HL-60/S4 treated with retinoic acid at 250 ng/mL for 4 days and 3 days (cell line): ENCODE measurements around the gene CD7.
"Not testable (repeated sequence)": the region's sequence is repeated elsewhere in the genome, so short reads cannot be mapped to it uniquely, and the experiment has no call there.

Source experiments
- in situ Hi-C: fragments of 300-500 bp; cut with MboI; formaldehyde crosslinking; loops from 2 replicates; pipeline ENCODE4 v1.7.0; 2022; ENCODE audit warnings: low sequenced_read_pairs

The CD7 gene

GRCh38 chr17:82317394-82318168 lies at the start of gene CD7:
CD7 (minus strand) TSS chr17:82317608; CDS start chr17:82317495, 113 bp downstream.
- in situ Hi-C loops, result no loop called here

DNA sequence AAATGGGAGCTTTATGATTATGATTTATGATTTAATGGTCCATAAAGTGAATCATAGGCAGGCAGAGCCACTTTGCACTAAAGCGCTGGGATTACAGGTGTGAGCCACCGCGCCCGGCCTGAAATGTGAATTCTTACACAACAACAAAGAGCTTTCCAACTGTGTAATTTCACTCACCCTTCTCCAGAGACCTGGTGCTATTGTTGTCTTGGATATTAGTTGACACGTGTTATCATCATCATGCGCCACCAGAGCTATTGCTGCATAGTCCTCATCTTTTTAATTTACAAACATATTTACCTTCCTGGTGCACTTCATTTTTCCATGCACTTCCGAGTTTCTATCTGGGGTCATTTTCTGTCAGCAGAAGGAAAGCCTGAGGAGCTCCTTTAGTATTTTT lies 49.3 kb upstream of the CD7 start:
- in situ Hi-C loops, result no loop called here

DNA sequence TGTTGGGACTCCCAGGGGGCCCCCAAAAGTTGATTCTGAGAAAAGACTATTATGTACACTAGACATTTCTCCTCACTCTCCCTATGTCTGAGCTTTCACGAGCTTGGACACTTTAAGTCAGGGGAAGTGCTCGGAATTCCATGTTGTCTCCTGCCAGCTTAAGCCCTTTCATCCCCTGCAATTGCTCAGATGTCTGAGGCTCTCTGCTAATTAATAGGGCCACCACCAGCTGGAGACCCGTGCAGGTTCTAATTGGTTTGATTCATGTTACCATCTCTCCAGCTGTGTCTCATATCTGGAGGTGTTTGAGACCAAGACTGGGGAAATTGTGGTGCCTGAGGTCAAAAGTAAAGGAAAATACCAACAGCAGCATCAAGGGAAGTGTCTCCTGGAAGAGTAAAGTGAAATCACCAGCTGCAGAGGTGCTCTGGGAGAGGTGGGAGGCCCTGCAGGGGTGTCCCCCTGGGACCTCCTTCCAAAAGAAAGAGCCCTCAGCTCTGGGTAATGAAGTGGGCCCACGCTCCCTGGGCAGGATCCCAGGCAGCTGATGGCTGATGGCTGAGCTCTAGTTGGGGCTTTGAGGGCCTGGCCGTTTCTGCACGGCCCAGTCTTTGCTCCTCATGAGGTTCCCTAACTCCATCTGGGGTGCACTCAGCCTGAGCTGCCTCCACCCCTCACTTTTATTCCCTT lies 48.3 kb upstream of the CD7 start:
- in situ Hi-C loops, result no loop called here

GRCh38 chr17:82361885-82362633 lies 44.7 kb upstream of the CD7 start:
- in situ Hi-C loops, result no loop called here

DNA sequence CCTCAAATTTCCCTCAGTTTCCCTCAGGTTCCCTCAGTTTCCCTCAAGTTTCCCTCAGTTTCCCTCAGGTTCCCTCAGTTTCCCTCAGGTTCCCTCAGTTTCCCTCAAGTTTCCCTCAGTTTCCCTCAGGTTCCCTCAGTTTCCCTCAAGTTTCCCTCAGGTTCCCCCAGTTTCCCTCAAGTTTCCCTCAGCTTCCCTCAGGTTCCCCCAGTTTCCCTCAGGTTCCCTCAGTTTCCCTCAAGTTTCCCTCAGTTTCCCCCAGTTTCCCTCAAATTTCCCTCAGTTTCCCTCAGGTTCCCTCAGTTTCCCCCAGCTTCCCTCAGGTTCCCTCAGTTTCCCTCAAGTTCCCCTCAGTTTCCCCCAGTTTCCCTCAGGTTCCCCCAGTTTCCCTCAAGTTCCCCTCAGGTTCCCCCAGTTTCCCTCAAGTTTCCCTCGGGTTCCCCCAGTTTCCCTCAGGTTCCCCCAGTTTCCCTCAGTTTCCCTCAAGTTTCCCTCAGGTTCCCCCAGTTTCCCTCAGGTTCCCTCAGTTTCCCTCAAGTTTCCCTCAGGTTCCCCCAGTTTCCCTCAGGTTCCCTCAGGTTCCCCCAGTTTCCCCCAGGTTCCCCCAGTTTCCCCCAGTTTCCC lies 42.2 kb upstream of the CD7 start:
- in situ Hi-C loops, result not testable (repeated sequence)

DNA sequence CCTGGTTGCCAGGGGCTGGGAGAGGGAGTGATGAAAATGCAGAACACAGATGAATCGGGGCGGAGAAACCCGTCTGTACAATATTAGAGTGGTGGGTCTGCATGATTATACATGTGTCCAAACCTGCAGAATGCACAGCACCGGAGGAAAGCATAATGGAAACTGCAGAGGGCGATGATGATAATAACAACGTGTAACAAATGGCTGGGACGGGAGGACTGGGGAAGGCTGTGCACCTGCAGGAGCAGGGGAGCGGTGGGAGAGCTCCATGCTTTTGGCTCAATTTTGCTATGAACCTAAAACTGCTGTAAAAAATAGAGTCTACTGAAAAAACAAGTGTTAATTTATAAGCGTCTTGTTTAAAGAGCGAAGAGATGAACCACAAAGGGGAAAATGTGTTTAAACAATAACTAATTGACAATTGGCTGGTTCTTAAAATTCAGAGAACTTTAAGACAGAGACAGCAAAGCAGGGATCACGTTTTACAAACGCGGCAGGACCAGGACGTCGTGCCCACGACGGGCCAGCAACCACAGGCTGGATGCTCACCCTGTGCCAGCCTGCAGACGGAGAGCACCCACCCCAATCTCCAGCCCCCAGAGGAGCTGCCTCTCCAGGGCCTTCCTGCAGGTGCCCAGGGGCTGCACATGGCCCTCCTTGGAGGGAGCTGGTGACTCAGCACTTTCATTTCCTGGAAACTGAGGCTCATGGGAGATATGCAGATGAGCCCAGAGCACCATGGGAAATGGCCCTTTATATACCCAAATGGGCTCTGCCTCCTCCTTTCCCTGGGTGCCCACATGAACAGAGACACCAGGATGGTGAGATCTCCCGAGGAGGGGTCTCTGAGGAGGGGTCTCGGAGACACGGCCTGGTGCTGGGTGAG lies 41.3 kb upstream of the CD7 start, which contains the start of gene TEX19:
Gene TEX19 (plus strand): TSS at position 783 of the 886 bp plus-strand sequence. CDS start 2,904 bp downstream, outside the sequence.
- in situ Hi-C loops, result no loop called here

DNA sequence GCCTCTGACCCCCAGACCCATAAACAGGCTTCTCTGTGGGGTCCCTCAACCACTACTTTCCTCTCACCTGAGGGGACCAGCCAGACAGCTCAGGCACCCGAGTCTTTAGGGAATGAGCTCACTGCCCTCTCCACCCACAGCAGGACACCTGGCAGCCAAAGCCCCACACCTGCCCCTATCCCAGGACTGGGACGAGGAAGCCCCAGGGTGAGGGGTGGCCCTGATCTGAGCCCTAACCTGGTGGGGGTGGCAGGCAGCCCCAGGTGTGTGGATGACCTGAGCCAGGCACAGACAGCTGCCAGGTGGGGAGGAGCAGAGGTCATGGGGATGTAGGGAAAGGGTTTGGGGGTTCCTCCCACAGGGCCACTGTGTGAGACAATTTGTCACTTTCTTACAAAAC lies 40.0 kb upstream of the CD7 start:
- in situ Hi-C loops, result no loop called here

DNA sequence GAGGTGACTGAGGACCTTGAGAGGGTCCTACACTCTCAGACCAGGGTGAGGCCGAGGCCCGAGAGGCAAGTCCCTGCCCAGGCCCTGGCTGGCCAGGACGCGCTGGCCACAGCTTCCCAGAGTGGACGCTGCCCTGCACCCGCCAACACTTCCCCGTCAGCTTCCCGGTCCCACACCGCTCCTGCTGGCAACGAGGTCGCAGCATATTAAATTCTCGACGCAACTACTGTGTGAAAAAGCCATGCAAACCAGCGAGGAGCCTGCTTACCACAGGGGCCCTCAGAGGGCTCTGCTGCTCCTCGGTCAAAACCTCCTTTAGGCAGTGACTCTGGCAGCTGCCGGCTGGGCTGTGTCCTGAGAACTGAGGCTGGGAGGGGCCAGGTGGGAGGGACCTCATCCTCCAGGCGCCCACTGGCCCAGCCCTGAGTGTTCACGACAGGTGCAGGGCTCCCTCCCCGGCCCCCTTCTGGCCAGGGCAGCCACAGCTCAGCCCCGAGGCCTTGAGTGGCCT lies 39.5 kb upstream of the CD7 start:
- in situ Hi-C loops, result no loop called here

DNA sequence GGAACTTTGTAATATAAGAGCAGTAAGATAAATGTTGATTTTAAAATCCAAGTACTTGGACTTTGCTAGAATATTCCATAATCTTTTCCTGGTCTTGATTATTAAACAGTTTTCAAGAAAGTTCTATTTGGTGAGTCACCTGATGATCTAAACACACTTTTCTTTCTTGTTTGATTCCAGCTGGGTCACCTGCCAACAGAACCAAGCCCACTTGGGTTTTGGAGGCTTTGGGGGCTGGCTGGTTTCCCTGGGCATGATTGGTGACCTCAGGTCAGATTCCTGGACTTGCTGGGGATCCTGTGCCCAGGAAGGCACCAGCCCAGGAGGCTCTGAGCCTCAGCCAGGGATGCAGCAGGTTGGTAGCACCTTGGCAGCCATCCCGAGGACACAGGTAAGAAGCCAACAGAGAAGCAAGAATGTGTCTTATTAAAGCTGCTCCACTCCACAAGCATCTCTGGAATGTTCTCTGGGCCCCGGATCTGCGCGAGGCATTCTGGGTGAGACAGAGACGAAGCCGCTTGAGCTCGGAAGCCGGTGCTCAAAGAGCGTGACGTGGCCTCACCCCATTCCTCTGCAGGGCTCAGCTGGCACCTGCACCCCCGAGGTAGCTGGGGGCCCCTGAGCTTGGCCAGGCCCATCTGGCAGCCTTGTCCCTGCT lies 38.5 kb upstream of the CD7 start:
- in situ Hi-C loops, result no loop called here

DNA sequence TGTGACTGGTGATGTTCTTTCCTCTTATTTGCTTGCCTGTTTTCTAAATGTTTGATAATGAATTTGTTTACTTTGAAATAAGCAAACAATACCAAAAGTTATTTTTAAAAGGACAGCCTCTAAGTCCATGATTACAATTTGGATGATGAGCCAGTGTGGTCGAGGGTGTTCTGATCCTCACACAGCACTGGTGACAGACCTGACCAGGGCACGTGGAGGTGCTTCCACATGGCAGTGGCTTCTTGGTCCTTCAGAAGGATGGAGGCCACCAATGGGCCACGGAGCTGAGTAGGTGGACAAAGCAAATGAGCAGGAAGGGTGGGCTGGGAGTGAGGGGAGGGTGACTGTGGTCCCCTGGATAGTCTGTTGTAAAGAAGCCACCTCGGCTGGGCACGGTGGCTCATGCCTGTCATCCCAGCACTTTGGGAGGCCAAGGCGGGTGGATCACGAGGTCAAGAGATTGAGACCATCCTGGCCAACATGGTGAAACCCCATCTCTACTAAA lies 37.4 kb upstream of the CD7 start:
- in situ Hi-C loops, result loop anchor here (5.0 kb wide), 1 partner anchor 52 kb away; no protein-coding TSS in a partner anchor

- in situ Hi-C loops, result loop anchor here (5.0 kb wide), 1 partner anchor 54 kb away; no protein-coding TSS in a partner anchor
Observed at GRCh38 chr17:82353484-82353883, 36.1 kb upstream of the CD7 start.

DNA sequence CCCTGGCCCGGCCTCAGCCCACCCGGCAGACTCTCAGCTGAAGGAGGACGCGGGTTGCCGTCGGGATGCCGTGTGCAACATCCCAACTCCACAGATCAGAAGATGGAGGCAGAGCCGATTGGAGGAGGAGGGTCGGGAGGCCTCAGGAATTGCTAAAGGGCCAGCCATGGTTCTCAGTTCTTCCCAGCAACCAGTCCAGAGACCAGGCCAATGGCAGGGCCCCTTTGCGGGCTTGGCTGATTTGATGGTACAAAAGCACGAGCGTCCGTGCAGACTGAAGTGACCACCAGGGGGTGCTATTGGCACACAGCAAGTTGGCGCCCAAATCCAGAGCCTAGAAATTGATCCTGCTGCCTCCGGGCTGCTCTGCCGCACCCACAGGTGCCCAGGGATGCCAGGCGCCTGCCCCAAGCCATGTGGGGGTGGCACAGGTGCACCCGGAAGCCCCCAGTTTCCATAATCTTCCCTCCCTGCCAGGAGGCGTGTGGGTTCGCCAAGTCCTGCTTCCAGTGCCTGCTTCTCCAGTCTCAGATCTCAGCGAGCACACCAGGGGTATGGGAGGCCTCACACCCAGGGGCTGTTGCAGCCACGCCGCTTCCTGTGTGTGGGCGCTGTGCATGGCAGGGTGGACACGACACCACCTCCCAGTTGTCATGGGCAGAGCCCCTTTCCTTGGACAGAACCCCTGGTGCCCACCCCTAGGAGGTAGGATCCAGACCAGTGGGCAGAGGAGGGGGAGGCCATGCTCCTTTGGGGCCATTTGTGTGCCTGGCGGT lies 34.5 kb upstream of the CD7 start:
- in situ Hi-C loops, result loop anchor here (5.0 kb wide), 1 partner anchor 55 kb away; no protein-coding TSS in a partner anchor

- in situ Hi-C loops, result loop anchor here (5.0 kb wide), 1 partner anchor 56 kb away; no protein-coding TSS in a partner anchor
Observed at GRCh38 chr17:82351254-82351712, 33.9 kb upstream of the CD7 start.

- in situ Hi-C loops, result loop anchor here (5.0 kb wide), 1 partner anchor 57 kb away; no protein-coding TSS in a partner anchor
Observed at GRCh38 chr17:82350182-82351030, 33.0 kb upstream of the CD7 start.

- in situ Hi-C loops, result no loop called here
Observed at GRCh38 chr17:82349287-82349701, 31.9 kb upstream of the CD7 start.

- in situ Hi-C loops, result no loop called here
Observed at GRCh38 chr17:82348866-82349265, 31.5 kb upstream of the CD7 start.

DNA sequence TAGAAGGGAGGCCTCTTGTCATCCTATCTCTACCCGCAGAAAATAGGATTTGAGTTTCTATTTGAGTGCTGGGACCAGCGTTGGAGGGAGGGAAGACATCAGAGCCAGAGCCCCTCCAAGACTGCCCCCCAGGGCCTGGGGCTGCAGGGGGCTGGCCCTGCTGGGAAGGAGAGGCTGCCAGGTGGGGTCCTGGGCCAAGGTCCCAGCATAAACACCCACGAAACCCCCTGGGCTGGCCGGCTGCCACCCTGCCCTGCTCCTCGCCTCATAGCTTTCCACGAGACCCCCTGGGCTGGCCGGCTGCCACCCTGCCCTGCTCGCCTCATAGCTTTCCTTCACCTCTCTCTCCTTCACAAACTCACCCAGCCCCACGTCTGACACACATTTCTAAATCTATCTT lies 31.0 kb upstream of the CD7 start:
- in situ Hi-C loops, result no loop called here
